GM12892 (cell line): ENCODE measurements around the gene RMND1.
"Not testable (repeated sequence)": the region's sequence is repeated elsewhere in the genome, so short reads cannot be mapped to it uniquely, and the experiment has no call there.

Experiments
- DNase-seq: peaks from one replicate; pipeline ENCODE4 v3.0.0; 2011; ENCODE audit not compliant: insufficient read length
- FAIRE-seq: peaks from 2 replicates; lab custom pipeline; 2011; peaks lifted over from hg19 to GRCh38; lab: Jason Lieb, UNC
- POLR2A ChIP-seq: IDR thresholded peaks from 2 replicates; pipeline ENCODE4 v1.6.1; 2011; ENCODE audit warnings: low read depth, low read length, control low read depth
- POLR2AphosphoS5 ChIP-seq: IDR thresholded peaks from 2 replicates; pipeline ENCODE4 v1.6.1; 2011; ENCODE audit warnings: low read depth, low read length, control low read depth
- TAF1 ChIP-seq: IDR thresholded peaks from 2 replicates; pipeline ENCODE4 v1.6.1; 2011; ENCODE audit warnings: low read depth, mild to moderate bottlenecking, control low read depth, low read length, borderline replicate concordance

RMND1 gene

GRCh38 chr6:151482290-151482689 is 30.4 kb upstream of the RMND1 start:
- TF ChIP-seq POLR2A = no peak
- TF ChIP-seq TAF1 = no peak
- no peak for TF ChIP-seq POLR2AphosphoS5
- no peak for FAIRE-seq

DNA sequence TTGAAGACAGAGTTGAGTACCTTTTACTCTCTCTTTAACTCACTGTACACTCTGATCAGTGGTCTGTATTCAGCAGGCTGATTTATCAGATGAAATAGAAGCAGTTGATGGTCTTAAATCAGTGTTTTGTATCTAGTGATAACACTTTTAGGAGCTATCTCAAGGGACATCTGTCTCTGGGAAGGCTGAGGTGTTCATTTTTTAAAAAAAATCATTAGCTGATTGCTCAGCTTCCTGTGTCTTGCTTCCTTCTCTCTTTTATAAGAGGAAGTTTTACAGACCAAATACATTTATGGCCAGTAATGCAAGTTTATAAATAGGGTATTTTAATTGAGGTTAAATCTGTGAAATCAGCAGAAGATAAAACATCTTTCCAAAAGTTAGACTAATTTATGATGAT is 29.9 kb upstream of the RMND1 start:
- TF ChIP-seq POLR2A = no peak
- no peak for TF ChIP-seq POLR2AphosphoS5
- DNase-seq (no peak), FAIRE-seq (peak; percentile 42)

More at GRCh38 chr6:151482290-151482689, 30.4 kb upstream of the RMND1 start:
- no peak for DNase-seq

DNA sequence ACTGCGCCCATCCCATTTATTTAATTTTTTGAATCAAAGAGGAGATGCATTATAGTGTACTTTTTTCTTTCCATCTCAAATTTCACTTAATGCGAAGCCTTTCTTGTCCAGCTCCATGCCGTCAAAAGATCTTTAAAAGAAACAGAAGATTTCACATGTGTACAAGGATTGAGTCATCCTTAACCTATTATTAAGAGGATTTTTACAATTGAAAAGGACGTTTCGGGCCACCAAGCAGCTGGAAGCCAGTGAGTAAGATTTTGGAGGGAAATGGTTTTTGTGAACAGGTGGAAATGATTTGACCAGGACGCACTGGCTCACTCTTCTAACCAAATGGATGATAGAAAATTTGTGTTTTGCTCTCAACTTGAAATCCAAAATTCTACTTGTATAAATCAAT is 26.7 kb upstream of the RMND1 start:
- TF ChIP-seq POLR2A (no peak), TAF1 (no peak), POLR2AphosphoS5 (no peak)
- FAIRE-seq = no peak
- no peak for DNase-seq

GRCh38 chr6:151477726-151478125 is 25.8 kb upstream of the RMND1 start:
- FAIRE-seq = no peak
- DNase-seq = no peak

DNA sequence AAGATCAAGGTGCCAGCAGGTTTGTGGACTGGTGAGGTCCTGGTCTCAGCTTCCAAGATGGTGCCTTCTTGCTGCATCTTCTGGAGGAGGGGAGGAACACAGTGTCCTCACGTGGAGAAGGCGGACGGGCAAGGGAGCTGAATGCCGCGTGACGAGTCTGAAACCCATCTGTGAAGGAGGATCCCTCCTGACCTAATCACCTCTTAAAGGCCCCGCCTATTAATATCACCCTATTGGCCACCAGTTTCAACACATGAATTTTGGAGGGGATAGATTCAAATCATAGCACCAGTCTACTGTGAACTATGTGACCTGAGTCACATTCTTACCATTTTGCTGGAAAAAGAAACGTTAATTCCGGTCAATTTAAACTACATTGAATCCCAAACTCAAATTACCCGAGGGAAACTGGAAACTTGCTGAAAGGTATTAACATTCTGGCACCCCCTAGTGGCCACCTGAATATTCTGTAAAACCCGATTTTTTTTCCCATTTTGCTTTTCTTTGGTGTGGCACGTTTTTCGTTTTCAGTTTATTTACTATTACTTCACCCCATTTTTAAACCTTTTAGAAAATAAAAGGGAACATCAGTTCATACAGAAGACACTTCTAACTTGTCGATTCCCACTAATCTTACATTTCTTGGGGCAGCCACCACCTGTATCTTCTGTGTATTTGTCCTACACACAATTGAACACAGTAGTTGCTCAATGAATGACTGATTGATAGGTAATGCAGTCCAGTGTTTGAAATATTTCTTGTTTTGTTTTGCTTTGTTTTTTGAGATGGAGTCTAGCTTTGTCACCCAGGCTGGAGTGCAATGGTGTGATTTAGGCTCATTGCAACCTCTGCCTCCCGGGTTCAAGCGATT is 24.0 kb upstream of the RMND1 start:
- FAIRE-seq (peak; percentile 74), DNase-seq (no peak)
- TF ChIP-seq POLR2A (no peak), POLR2AphosphoS5 (no peak), TAF1 (no peak)

More at GRCh38 chr6:151477726-151478125, 25.8 kb upstream of the RMND1 start:
- TF ChIP-seq POLR2A = no peak
- TF ChIP-seq TAF1 = no peak
- no peak for TF ChIP-seq POLR2AphosphoS5

- FAIRE-seq (no peak), DNase-seq (no peak)
- TF ChIP-seq TAF1 (no peak), POLR2AphosphoS5 (no peak), POLR2A (no peak)
Measured at GRCh38 chr6:151464702-151465101, 12.8 kb upstream of the RMND1 start.

DNA sequence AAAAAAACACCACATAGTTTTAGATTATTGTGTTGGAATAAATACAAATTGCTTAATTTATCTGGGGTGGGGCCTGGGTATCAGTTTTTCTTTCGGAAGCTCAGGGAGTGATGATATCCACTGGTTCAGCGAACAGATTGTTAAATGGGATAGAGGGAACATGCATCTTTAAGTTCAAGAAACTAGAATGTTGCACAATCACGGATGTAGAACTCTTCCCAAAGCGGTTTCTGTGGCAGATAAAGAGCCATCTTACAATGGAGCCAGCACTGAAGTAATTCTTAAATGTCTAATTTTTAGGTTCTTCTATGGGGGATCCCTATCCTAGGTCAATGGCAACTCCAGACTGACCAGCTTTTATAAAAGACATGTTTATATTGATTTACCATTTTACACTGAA is 9.7 kb upstream of the RMND1 start:
- FAIRE-seq (no peak), DNase-seq (no peak)
- TF ChIP-seq POLR2AphosphoS5 (no peak), TAF1 (no peak), POLR2A (no peak)

GRCh38 chr6:151455751-151456398 is 3.9 kb upstream of the RMND1 start:
- FAIRE-seq, DNase-seq: not testable (repeated sequence)

GRCh38 chr6:151452750-151453427 is 963 bp upstream of the RMND1 start:
- FAIRE-seq = no peak

DNA sequence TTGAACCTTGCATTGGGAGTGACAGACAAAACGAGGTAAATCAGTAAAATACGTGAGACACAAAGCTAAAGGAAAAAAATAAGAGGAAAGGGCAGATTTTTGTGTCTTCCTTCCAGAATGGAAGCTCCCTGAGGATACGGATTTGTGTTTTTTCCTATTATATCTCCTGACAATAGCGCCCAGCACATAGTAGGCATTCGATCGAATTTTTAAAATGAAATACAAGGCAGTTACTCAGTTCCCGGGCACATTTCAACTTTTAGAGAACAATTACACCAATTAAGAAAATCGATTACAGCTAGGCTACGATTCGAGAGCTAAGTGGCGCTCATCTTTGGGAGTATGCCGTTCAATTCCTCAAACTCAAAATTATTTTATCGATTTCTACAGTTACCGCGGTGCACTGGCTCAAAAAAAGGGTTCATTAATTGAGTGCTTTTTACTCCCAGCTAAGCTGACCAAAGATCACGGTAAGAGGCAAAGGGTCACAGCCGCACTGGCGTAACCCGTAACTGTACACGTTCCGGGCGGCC is 443 bp downstream of the RMND1 start:
- FAIRE-seq = no peak

More at GRCh38 chr6:151452750-151453427, 963 bp upstream of the RMND1 start:
- no peak for TF ChIP-seq TAF1
- no peak for TF ChIP-seq POLR2AphosphoS5
- DNase-seq = no peak

GRCh38 chr6:151450928-151451327 is 998 bp downstream of the RMND1 start:
- not testable (repeated sequence) for FAIRE-seq, DNase-seq

More for the DNA sequence above, 443 bp downstream of the RMND1 start:
- TF ChIP-seq TAF1 = no peak
- no peak for TF ChIP-seq POLR2AphosphoS5
- TF ChIP-seq POLR2A = no peak
- DNase-seq = no peak

DNA sequence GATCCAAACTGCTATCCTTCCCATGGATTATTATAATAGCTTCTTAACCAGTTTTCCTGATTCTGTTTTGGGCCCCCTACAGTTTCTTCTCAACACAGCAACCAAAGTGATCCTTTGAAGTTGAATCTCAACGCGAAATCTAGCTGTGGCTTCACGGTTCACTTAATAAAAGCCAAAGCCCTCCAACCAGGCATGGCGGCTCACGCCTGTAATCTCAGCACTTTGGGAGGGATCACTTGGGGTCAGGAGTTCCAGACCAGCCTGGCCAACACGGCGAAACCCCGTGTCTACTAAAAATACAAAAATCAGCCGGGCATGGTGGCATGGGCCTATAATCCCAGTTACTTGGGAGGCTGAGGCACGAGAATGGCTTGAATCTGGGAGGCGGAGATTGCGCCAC is 3.3 kb downstream of the RMND1 start:
- DNase-seq (no peak), FAIRE-seq (no peak)
- TF ChIP-seq TAF1 = no peak
- no peak for TF ChIP-seq POLR2AphosphoS5
- TF ChIP-seq POLR2A = no peak
